Prostate gland (tissue), 2 donors: Measurements from ENCODE around the gene PIK3C2G.

Source experiments
- POLR2A ChIP-seq: fragments of 450-650 bp; IDR thresholded peaks from one replicate; pipeline ENCODE4 v1.6.1; 2016; ENCODE audit warnings: antibody characterized with exemption, mild to moderate bottlenecking
- TF ChIP-seq, protein P1 (sequence below), 4 experiments: fragments of 200-600 bp in 2 of 4; fragments of 450-650 bp in 2 of 4; sonication (generic) in 2 of 4; IDR thresholded peaks; 1 replicate in 3 of 4; 2 replicates in 1 of 4; pipeline ENCODE4 v1.5.1; 2016 to 2019; ENCODE audit warnings: antibody characterized with exemption in 4 of 4, mild to moderate bottlenecking in 2 of 4, moderate library complexity in 2 of 4

DNA sequence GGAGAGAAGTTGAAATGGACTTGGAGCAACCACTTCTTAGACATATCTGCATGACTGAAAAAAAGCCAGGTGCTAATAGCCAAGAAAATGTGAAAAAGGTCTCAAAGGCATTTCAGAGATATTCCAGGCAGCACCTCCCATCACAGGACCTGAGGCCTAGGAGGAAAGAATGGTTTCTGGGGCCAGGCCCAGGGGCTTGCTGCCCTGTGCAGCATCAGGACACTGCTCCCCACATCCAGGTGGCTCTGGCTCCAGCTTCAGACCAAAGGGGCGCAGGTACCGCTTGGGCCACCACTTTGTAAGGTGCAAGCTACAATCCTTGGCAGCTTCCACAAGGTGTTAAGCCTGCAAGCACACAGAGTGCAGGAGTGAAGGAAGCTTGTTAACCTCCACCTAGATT is 114.3 kb downstream of the PIK3C2G start:
- TF ChIP-seq, protein P1, sequence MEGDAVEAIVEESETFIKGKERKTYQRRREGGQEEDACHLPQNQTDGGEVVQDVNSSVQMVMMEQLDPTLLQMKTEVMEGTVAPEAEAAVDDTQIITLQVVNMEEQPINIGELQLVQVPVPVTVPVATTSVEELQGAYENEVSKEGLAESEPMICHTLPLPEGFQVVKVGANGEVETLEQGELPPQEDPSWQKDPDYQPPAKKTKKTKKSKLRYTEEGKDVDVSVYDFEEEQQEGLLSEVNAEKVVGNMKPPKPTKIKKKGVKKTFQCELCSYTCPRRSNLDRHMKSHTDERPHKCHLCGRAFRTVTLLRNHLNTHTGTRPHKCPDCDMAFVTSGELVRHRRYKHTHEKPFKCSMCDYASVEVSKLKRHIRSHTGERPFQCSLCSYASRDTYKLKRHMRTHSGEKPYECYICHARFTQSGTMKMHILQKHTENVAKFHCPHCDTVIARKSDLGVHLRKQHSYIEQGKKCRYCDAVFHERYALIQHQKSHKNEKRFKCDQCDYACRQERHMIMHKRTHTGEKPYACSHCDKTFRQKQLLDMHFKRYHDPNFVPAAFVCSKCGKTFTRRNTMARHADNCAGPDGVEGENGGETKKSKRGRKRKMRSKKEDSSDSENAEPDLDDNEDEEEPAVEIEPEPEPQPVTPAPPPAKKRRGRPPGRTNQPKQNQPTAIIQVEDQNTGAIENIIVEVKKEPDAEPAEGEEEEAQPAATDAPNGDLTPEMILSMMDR (IDR thresholded peaks at IDR 0.05): no peak
- TF ChIP-seq POLR2A: no peak
